GM12801 (cell line): Measurements from ENCODE around the gene C20orf141.

Experiments used
- TF ChIP-seq, protein P1 (sequence below): IDR thresholded peaks from one replicate; pipeline ENCODE4 v1.5.1; 2011; ENCODE audit warnings: control low read depth; ENCODE audit not compliant: insufficient read length; ENCODE audit errors: extremely low read depth

The C20orf141 gene

DNA sequence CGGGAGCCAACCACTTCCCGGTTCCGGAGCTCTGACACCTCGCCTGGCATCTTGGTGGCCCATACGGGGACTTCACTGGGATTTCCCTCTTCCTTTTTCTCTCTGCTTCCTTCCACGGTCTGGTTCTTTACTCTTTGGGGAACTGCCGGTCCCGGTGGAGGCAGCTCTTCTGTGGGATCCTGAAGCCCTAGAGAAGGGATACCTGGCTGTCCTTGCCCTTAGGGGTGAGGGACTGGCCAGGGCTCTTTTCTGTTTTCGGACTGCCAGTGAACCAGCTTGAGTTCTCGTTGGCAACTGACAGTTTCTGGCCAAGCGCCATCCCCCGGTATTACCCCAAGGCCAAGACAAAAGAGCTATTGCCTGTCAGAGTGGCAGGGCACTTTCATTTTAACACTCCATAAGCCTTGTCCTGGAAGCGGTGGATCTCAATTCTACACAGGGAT lies 13.5 kb upstream of the C20orf141 start:
- TF ChIP-seq, protein P1, sequence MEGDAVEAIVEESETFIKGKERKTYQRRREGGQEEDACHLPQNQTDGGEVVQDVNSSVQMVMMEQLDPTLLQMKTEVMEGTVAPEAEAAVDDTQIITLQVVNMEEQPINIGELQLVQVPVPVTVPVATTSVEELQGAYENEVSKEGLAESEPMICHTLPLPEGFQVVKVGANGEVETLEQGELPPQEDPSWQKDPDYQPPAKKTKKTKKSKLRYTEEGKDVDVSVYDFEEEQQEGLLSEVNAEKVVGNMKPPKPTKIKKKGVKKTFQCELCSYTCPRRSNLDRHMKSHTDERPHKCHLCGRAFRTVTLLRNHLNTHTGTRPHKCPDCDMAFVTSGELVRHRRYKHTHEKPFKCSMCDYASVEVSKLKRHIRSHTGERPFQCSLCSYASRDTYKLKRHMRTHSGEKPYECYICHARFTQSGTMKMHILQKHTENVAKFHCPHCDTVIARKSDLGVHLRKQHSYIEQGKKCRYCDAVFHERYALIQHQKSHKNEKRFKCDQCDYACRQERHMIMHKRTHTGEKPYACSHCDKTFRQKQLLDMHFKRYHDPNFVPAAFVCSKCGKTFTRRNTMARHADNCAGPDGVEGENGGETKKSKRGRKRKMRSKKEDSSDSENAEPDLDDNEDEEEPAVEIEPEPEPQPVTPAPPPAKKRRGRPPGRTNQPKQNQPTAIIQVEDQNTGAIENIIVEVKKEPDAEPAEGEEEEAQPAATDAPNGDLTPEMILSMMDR: no peak

DNA sequence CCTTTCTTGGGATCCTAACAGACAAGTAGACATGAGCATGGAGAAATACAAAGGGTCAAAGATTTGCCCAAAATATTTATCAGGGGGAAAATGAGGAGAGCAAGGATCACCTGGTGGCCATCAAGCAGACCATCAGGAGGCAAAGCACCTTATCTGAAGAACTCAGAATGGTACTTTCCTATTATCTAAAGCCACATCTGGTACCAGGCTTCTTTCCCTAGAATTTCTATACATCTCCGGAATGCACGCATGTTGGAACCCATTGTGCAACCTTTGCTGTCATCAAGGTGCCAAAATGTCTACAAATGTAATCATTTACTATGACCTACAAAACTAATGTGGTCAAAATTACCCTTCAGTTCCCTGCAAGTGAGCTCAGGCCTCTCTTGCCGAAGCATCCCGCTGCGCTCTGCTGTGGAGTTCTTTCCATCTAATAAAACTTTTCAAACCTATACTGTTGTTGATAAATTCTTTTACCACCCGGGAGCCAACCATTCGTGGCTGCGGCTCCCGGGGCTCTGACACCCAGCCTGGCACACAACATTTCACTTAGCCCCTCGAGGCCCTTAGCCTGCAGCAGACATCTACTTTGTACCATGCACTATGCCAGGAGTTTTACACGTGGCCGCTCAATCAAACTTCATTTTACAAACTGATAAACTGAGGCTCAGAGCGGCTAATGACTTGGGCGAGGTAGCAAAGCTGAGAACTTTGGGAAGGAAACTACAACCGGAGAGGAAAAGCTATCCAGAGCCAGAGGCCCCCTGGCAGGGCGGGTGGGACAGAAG lies 10.6 kb upstream of the C20orf141 start:
- TF ChIP-seq, protein P1: no peak

DNA sequence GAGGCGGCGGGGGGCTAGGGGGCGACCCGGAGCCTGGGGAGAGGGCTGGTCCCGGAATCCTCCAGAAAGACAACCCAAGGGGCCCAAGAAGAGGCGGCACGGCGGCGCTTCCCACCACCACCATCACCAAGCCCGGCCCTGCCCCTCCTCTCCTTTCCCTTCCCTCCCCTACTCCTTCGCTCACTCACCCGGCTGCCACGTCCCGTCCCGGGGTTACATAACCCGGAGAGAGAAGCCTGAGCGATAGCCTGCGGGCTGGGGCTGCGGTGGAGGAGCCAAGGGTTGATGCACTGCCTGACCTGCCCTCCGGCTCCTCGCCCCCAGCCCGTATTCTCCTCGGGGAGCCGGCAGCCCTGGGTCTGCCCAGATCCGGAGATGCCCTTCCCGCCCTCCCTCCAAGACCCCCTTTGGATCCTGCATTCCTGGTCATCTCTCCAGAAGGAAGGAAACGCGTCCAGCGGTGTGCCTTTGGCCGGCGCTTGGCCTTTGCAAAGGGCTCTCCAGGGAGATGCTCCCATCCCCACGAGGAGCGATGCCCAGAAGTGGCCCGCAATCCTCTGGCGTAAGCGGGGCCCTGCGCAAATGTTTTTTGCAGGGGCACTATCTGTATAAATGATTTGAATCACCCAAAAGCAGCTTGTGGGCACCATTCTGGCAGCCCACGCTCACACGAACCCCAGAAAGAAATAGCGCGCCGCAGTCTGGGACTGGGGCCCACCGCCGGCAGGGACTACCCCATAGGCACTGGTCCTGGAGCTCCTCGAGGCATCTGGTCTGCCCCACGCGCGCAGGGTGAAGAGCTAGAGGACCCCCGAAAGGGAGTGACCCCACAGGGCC lies 9.7 kb upstream of the C20orf141 start:
- TF ChIP-seq, protein P1: no peak

DNA sequence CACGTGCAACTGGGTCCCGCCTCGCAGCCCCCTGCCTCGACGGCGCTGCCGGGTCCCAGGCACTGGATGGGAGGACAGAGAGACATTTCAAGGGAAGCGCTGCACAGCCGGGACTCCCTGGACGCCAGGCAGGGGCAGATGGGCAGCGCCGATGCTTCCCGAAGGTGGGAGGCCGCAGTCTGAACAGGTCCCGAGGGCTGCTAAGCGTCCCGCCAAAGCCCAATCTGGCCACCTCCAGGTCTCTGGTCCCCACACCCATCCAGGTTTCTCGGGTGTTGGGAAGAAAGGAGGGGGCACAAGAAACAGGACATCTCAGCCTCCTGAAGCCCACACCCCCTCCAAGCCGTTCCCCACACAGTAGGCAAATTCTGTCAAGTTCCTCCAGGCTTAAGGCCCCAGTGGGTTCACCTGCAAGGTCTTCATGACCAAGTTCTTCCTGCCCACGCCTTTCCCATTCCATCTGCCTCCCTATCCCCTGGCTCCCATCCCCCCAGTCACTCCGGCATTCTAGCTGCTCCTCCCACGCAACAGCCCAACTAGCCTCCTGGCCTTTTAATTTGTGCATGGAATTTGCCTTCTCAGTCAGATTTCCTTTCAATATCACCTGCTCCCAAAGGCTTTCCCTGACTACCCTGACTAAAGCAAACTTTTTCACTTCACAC lies 9.0 kb upstream of the C20orf141 start:
- TF ChIP-seq, protein P1: no peak

DNA sequence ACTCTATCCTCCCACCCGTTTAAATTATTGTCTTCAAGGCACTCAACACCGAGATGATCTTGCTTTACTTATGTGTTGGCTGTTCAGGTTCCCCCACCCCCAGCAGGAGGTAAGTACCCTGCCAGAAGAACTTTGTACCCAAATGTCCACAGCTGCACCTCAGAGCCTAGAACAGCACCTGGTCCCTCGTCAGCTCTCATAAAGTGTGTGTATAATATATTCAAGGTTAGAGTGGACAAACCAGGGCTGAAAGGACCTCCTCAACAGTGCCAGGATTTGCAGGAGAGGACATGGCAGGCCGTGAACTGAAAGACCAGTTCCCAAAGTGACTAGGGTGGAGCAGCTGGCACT lies 8.5 kb upstream of the C20orf141 start:
- TF ChIP-seq, protein P1: no peak

DNA sequence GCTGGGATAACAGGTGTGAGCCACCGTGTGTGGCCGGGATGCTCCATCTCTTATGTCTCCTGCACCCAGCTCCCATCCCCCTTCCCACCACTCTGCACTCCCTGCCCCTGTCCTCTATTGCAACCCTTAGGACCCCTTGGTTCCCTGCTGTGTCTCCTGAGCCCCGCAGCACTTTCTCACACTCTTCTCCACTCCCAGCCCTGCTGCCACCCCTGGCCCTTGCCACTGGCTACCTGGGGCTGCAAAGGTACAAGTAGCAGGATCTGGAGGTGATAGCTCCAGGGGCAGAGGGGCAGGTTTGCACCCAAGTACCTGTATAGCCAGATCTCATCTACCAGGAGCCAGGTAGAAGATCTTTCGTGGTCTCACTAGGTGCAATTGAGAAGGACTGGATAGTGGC lies 7.8 kb upstream of the C20orf141 start:
- TF ChIP-seq, protein P1: no peak

DNA sequence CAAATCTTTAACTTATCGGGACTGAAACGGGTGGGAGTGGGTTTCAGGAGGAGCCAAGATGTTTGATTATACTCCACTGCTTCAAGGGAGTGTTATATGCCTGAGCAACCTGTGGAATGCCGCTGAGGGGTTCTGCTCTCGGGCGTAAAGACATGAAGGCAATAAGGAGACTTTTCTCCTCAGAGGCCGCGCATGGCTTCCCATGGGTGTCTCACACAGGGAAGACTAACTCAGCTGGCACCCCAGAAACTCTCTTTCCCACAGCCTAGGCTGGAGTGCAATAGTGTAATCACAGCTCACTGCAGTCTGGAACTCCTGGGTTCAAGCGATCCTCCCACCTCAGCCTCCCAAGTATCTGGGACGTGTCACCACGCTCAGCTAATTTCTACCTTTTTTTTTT lies 5.1 kb upstream of the C20orf141 start:
- TF ChIP-seq, protein P1: no peak
